ENCODE measurements around the gene METTL26.

Gene METTL26

GRCh38 chr16:595942-596735 is 40.0 kb downstream of the METTL26 start:
- no peak for DNase-seq (ENCODE audit: low read depth in 2 of 2)

DNA sequence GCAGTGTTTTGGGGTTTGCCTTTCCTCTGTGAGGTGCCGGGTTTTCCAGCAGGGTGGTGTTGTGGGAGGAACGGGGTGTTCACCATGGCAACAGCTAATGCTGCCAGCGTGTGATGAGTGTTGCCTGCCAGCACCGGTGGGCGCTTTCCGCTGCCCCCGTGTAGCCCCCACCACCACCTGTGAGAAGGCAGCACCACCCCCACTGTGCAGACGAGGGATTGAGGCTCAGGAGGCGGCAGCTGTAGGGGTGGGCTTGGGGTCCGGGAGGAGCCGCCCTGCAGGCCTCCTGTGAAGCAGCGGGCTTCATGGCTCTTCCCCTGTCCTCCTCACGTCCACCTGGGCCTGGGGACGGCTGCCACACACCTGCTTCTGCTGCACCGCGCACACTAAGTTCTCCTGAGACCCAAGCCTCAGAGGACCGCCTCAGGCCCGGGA is 41.0 kb downstream of the METTL26 start:
- DNase-seq (ENCODE audit: low read depth in 2 of 2): no peak

DNA sequence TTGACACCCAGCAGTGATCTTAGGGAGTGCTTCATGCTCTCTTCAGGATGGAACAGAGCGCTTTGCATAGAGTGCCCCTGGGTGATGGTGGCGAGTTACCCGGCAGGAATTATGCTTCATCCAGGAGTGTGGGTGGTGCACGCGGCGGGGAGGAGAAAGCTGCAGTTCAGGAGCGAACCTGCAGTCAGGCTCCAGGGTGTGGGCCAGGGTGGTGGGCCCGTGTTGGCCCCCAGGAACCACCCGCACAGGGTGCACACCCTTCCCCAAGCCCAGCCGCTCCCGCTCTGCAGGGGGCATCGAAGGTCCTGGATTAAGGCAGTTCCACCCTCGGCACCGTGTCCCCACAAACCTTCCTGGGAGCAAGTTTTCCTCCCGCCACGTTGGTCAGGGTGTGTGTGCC is 42.3 kb downstream of the METTL26 start:
- DNase-seq (ENCODE audit: low read depth in 2 of 2): no peak

DNA sequence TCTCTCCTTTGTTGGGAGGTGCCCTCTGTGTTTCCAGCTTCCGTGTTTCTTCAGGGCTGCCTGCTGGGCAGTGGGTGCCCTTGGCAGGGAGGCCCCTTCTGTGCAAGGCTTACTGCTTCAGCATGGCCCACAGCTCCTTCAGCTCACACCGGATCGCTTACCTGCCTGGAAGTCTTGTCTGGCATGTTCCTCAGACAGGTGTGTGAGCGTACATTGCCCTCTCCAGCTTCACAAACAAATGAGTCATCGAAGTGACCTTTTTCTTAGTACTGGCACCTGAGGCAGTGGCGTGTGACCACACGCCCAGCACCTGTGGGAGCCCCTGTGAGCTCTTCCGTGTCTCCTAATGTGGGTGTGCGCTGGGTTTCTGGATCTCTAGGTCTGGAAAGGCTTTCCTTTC is 42.7 kb downstream of the METTL26 start:
- no peak for DNase-seq (ENCODE audit: low read depth in 2 of 2)

DNA sequence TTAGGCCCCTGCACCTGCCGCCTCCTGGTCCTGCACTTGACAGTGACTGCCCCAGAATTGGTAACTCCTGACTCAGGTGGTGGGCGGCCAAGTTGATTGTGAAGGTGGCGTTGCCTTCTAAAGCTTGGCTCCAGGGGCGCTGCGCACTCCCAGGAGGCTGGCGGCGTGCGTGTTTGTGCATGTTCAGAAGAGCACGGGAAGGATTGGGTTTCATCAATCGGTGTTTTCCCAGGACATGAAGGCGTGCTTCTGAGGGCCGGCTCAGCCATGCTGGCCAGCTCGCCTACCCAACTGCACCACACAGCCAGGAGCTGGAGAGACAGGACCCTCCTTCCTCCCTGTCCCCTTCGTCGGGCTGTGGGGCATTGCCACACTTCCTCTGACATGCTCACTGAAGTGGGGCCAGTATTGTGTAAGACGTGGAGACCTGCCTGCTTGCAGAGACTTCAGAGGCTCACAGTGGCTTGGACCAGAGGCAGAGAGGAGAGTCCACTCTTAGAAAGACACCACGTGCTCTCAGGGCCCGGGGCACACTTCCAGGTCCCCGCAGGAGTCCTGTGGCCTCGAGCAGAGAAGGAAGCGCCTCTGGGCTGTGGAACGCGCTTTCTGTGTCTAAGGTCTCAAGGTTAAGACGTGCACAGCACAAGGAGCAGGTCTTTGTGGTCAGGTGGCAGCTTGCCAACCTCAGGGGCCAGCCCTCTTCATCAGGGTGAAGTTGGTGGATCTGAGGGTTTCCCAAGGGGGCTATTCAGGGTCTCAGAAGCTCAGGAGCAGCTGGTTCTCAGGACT is 43.4 kb downstream of the METTL26 start:
- no peak for DNase-seq (ENCODE audit: low read depth in 2 of 2)

DNA sequence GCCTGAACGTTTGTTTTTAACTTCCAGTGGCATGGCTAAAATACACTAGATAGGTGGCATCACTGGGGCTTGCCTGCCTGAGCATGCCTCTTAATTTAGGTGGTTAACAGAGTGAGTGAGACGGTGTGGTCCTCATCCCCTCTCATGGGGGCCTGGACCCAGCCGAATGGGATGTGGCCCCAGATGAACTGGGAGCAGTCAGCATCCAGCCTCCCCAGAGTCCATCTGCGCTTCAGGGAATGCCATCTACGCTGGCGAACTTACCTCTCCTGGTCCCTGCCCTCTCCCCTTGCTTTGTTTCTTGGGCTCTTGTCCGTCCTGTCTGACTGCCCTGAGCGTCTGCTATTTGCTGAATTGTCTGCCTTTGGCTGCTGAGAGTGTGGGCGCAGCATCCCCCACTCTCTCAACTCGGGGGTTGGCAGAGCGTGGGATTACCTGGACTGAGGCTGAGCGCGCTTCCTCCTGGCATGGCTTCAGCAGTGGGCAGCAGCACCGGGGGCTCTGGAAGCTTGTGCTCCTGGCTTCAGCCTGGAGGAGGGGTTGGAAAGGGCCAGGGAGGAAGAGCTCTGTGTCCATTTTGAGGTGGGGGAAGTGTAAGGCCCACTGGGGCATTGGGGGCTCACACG is 44.1 kb downstream of the METTL26 start:
- DNase-seq (ENCODE audit: low read depth in 2 of 2): no peak

DNA sequence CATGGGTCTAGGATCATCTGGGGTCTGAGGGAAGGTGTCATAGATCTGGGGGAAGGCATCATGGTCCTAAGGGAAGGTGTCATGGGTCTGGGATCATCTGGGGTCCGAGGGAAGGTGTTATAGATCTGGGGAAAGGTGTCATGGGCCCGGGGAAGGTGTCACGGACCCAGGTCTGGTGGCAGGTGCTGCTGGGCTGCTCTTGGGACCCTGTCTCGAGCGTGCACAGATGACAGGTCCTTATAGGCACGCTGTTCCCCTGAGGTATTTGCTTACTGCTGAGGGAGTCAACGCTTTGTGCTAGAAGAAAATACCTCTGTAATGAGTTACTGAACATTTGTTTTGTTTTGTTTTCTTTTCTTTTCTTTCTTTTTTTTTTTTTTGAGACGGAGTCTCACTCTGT is 44.9 kb downstream of the METTL26 start:
- DNase-seq (ENCODE audit: low read depth in 2 of 2): no peak

GRCh38 chr16:590815-591200 is 45.3 kb downstream of the METTL26 start:
- no peak for DNase-seq (ENCODE audit: low read depth in 2 of 2)

GRCh38 chr16:590188-590814 is 45.8 kb downstream of the METTL26 start:
- no peak for DNase-seq (ENCODE audit: low read depth in 2 of 2)

DNA sequence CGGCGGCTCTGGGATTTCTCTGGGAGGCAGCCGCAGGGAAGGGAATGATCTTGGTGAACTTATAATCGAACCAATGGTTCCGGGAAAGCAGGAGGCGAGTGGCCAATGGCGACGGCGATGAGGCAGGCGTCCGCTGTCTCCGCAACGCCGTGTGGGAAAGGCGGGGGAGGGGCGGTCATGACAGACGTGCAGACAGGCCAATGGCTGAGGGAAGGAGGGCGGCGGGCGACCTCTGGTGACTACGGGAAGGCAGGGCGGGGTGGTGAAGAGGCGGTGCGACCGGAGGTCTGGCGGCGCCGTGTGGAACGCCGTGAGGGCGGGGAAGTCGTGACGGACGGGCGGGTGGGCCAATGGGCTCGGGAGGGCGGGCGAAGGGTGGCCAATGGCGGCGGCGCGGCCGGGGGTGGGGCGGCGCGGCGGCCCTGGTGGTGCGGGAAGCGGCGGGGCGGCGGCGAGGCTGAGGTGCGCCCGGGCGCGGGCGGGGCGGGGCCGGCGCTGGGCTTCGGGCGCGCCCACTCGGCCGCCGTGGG is 46.4 kb downstream of the METTL26 start, which contains the start of gene RAB40C:
Gene RAB40C, plus strand, starts transcription at position 409 of the 530 bp plus-strand sequence. CDS start 226 bp downstream, outside the sequence.
- peak; percentile 98 to 99 for DNase-seq (ENCODE audit: low read depth in 2 of 2)

- peak; percentile 96 for DNase-seq (ENCODE audit: low read depth in 2 of 2)
These were observed 47.0 kb downstream of the METTL26 start for GRCh38 chr16:588889-589657.

DNA sequence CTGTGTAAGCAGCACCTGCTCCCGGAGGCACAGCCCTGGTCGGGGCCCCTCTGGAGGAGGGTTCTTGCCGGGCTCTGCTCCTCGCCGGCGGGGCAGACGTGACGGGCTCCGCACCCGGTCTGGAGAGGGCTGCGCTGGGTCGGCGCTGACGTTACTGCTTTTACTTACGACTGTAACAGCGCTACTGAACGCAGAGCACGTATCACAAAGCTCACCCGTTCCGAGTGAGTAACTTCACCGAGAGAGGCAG is 47.5 kb downstream of the METTL26 start:
- no peak for DNase-seq (ENCODE audit: low read depth in 2 of 2)

- no peak for DNase-seq (ENCODE audit: low read depth in 2 of 2)
These were observed 49.2 kb downstream of the METTL26 start for GRCh38 chr16:586645-587590.

- DNase-seq (ENCODE audit: low read depth in 2 of 2): no peak
These were observed 50.0 kb downstream of the METTL26 start for GRCh38 chr16:586047-586644.

DNA sequence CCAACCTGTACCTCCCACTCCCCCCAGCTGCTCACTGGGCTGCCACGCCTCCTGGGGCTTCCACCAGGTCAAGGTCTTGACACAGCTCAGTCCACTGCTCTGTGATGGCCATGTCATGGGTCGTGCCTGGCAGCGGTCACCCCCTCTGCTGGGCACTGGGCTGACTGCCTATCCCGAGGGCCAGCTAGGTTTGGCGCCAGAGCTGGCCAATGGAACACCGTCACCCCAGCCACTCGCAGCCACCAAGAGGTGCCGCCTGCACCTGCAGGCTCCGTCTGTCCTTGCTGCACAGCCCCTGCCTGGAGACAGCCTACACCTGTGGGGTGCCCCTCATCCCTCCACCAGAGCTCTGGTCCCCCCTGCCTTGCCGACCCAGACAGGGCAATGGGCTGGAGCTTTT is 50.8 kb downstream of the METTL26 start:
- DNase-seq (ENCODE audit: low read depth in 2 of 2): no peak
